ENCODE results near the gene SV2C. TPM values are rescaled to one million over a fixed set of nuclear protein-coding genes. Genes with fewer than 3 reads are reported as not detected.

Gene SV2C
- total and polyA plus RNA-seq, 10 of the 15 experiments (the other 5 are each of a cell fraction or from before 2014, with no cell fraction given), result under 0.01 to 1.1 (median 0.63) TPM

DNA sequence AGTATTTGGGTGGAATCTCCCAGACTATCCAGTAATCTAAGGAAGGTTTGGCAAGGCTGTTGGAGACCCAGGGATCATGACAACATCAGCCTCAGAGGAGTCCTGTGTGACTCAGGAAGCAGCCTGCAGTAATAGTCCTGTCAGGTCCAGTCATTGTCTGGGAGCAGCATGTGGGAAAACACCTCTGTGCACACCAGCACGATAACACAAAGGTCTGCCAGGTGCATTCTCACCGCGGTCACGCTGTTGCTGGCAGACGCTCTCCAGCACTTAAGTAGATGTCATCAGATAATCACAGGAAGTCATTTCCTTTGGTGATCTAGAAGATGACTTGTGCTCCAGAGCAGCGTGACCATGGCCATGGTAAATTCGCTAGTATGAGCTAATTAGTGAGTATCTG is 220.7 kb downstream of the SV2C start (continued):
- TF ChIP-seq, protein P1, sequence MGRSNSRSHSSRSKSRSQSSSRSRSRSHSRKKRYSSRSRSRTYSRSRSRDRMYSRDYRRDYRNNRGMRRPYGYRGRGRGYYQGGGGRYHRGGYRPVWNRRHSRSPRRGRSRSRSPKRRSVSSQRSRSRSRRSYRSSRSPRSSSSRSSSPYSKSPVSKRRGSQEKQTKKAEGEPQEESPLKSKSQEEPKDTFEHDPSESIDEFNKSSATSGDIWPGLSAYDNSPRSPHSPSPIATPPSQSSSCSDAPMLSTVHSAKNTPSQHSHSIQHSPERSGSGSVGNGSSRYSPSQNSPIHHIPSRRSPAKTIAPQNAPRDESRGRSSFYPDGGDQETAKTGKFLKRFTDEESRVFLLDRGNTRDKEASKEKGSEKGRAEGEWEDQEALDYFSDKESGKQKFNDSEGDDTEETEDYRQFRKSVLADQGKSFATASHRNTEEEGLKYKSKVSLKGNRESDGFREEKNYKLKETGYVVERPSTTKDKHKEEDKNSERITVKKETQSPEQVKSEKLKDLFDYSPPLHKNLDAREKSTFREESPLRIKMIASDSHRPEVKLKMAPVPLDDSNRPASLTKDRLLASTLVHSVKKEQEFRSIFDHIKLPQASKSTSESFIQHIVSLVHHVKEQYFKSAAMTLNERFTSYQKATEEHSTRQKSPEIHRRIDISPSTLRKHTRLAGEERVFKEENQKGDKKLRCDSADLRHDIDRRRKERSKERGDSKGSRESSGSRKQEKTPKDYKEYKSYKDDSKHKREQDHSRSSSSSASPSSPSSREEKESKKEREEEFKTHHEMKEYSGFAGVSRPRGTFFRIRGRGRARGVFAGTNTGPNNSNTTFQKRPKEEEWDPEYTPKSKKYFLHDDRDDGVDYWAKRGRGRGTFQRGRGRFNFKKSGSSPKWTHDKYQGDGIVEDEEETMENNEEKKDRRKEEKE (IDR thresholded peaks at IDR 0.05), result no peak
- TF ChIP-seq NR2F1 (conservative IDR thresholded peaks at IDR 0.05) (0 out of 2 replicates have a peak, but pooled peaks have one; percentile 25), WRNIP1 (IDR thresholded peaks at IDR 0.05; ENCODE audit: borderline replicate concordance, low read depth, low read length) (no peak), SUPT20H (IDR thresholded peaks at IDR 0.05; ENCODE audit: borderline replicate concordance, control insufficient read depth, low read depth, low read length) (no peak), PAX5 (IDR thresholded peaks at IDR 0.05; ENCODE audit: borderline replicate concordance, low read depth, low read length) (peak; percentile 41; the same call in 1 of the 2 replicates), ZNF274 (IDR thresholded peaks at IDR 0.05; ENCODE audit: insufficient read depth, insufficient read length) (no peak), IKZF1 (conservative IDR thresholded peaks at IDR 0.05) (peak; percentile 55), JUNB (IDR thresholded peaks at IDR 0.05) (no peak), ETV6 (conservative IDR thresholded peaks at IDR 0.05 in 1 of 2, IDR thresholded peaks at IDR 0.05 in 1 of 2; ENCODE audit: borderline replicate concordance in 1 of 2, low read depth in 1 of 2) (peak in 1 of 2 experiments; percentile 21; a peak in 1 of 4 replicates), IKZF2 (IDR thresholded peaks at IDR 0.05) (peak; percentile 70 to 75), MEF2A (IDR thresholded peaks at IDR 0.05; ENCODE audit: insufficient read depth, low read depth, low read length) (no peak), RUNX3 (IDR thresholded peaks at IDR 0.05; ENCODE audit: low read length) (peak; percentile 73), MTA2 (IDR thresholded peaks at IDR 0.05; ENCODE audit: low read depth) (peak; percentile 72; the same call in 1 of the 2 replicates), ZZZ3 (IDR thresholded peaks at IDR 0.05; ENCODE audit: control insufficient read depth, insufficient read length, low read depth) (no peak), TAF1 (IDR thresholded peaks at IDR 0.05; ENCODE audit: borderline replicate concordance, low read depth, low read length) (no peak), TARDBP (IDR thresholded peaks at IDR 0.05; ENCODE audit: borderline replicate concordance) (no peak), BHLHE40 (IDR thresholded peaks at IDR 0.05; ENCODE audit: borderline replicate concordance in 1 of 2, low read depth in 2 of 2, low read length in 1 of 2) (peak in 1 of 2 experiments; percentile 68; a peak in 1 of 4 replicates)
- TF ChIP-seq, protein P2, sequence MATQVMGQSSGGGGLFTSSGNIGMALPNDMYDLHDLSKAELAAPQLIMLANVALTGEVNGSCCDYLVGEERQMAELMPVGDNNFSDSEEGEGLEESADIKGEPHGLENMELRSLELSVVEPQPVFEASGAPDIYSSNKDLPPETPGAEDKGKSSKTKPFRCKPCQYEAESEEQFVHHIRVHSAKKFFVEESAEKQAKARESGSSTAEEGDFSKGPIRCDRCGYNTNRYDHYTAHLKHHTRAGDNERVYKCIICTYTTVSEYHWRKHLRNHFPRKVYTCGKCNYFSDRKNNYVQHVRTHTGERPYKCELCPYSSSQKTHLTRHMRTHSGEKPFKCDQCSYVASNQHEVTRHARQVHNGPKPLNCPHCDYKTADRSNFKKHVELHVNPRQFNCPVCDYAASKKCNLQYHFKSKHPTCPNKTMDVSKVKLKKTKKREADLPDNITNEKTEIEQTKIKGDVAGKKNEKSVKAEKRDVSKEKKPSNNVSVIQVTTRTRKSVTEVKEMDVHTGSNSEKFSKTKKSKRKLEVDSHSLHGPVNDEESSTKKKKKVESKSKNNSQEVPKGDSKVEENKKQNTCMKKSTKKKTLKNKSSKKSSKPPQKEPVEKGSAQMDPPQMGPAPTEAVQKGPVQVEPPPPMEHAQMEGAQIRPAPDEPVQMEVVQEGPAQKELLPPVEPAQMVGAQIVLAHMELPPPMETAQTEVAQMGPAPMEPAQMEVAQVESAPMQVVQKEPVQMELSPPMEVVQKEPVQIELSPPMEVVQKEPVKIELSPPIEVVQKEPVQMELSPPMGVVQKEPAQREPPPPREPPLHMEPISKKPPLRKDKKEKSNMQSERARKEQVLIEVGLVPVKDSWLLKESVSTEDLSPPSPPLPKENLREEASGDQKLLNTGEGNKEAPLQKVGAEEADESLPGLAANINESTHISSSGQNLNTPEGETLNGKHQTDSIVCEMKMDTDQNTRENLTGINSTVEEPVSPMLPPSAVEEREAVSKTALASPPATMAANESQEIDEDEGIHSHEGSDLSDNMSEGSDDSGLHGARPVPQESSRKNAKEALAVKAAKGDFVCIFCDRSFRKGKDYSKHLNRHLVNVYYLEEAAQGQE (IDR thresholded peaks at IDR 0.05; ENCODE audit: low read depth, low read length), result no peak
- TF ChIP-seq, protein P3, sequence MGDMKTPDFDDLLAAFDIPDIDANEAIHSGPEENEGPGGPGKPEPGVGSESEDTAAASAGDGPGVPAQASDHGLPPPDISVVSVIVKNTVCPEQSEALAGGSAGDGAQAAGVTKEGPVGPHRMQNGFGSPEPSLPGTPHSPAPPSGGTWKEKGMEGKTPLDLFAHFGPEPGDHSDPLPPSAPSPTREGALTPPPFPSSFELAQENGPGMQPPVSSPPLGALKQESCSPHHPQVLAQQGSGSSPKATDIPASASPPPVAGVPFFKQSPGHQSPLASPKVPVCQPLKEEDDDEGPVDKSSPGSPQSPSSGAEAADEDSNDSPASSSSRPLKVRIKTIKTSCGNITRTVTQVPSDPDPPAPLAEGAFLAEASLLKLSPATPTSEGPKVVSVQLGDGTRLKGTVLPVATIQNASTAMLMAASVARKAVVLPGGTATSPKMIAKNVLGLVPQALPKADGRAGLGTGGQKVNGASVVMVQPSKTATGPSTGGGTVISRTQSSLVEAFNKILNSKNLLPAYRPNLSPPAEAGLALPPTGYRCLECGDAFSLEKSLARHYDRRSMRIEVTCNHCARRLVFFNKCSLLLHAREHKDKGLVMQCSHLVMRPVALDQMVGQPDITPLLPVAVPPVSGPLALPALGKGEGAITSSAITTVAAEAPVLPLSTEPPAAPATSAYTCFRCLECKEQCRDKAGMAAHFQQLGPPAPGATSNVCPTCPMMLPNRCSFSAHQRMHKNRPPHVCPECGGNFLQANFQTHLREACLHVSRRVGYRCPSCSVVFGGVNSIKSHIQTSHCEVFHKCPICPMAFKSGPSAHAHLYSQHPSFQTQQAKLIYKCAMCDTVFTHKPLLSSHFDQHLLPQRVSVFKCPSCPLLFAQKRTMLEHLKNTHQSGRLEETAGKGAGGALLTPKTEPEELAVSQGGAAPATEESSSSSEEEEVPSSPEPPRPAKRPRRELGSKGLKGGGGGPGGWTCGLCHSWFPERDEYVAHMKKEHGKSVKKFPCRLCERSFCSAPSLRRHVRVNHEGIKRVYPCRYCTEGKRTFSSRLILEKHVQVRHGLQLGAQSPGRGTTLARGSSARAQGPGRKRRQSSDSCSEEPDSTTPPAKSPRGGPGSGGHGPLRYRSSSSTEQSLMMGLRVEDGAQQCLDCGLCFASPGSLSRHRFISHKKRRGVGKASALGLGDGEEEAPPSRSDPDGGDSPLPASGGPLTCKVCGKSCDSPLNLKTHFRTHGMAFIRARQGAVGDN (IDR thresholded peaks at IDR 0.05), result peak; percentile 35; the same call in 1 of the 2 replicates
- TF ChIP-seq, protein P4, sequence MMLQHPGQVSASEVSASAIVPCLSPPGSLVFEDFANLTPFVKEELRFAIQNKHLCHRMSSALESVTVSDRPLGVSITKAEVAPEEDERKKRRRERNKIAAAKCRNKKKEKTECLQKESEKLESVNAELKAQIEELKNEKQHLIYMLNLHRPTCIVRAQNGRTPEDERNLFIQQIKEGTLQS (IDR thresholded peaks at IDR 0.05; ENCODE audit: borderline replicate concordance, extremely low read depth, low read depth, low read length), result no peak
